Uterus (tissue), 2 donors: Measurements from ENCODE around the gene RAD51B.

ENCODE experiments used
- POLR2A ChIP-seq, 2 donors: fragments of 450-650 bp; IDR thresholded peaks; one replicate each; pipeline ENCODE4 v1.6.1; 2016; ENCODE audit warnings: antibody characterized with exemption in 2 of 2, mild to moderate bottlenecking in 1 of 2, moderate library complexity in 1 of 2
- TF ChIP-seq, protein P1 (sequence below), 4 experiments: fragments of 200-600 bp in 2 of 4; fragments of 450-650 bp in 2 of 4; sonication (generic) in 2 of 4; IDR thresholded peaks; one replicate each; pipeline ENCODE4 v1.5.1; 2016 to 2019; ENCODE audit warnings: antibody characterized with exemption in 4 of 4, mild to moderate bottlenecking in 2 of 4, moderate library complexity in 1 of 4

- TF ChIP-seq, protein P1, sequence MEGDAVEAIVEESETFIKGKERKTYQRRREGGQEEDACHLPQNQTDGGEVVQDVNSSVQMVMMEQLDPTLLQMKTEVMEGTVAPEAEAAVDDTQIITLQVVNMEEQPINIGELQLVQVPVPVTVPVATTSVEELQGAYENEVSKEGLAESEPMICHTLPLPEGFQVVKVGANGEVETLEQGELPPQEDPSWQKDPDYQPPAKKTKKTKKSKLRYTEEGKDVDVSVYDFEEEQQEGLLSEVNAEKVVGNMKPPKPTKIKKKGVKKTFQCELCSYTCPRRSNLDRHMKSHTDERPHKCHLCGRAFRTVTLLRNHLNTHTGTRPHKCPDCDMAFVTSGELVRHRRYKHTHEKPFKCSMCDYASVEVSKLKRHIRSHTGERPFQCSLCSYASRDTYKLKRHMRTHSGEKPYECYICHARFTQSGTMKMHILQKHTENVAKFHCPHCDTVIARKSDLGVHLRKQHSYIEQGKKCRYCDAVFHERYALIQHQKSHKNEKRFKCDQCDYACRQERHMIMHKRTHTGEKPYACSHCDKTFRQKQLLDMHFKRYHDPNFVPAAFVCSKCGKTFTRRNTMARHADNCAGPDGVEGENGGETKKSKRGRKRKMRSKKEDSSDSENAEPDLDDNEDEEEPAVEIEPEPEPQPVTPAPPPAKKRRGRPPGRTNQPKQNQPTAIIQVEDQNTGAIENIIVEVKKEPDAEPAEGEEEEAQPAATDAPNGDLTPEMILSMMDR (IDR thresholded peaks at IDR 0.05) = no peak
- no peak for TF ChIP-seq POLR2A (IDR thresholded peaks at IDR 0.05)
Measured at GRCh38 chr14:68760761-68761160, 941.2 kb downstream of the RAD51B start.
